ENCODE data around the gene SRGAP2B.
"Not testable (repeated sequence)": the region's sequence is repeated elsewhere in the genome, so short reads cannot be mapped to it uniquely, and the experiment has no call there.

DNA sequence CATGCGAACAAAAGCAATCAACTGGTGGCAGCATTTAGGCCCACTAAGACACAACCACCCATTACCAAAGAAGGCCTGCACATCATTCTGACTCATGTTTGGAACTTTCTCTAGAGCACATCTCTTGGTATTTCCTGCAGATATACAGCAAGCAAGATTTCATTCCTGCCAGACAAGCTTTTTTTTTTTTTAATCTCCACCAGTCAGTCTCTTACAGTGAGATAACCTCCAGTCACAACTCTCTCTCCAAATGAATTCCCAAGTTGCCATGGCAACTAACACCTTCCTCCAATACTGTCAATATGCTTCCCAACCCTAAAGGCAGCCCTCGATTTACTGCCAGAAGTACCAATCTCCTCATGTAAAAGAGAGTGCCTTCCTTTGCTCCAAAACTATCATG lies 59.1 kb downstream of the SRGAP2B start:
- not testable (repeated sequence) for TF ChIP-seq EZH2phosphoT487 (IDR thresholded peaks at IDR 0.05; ENCODE audit: borderline replicate concordance)
- TF ChIP-seq, protein P1, sequence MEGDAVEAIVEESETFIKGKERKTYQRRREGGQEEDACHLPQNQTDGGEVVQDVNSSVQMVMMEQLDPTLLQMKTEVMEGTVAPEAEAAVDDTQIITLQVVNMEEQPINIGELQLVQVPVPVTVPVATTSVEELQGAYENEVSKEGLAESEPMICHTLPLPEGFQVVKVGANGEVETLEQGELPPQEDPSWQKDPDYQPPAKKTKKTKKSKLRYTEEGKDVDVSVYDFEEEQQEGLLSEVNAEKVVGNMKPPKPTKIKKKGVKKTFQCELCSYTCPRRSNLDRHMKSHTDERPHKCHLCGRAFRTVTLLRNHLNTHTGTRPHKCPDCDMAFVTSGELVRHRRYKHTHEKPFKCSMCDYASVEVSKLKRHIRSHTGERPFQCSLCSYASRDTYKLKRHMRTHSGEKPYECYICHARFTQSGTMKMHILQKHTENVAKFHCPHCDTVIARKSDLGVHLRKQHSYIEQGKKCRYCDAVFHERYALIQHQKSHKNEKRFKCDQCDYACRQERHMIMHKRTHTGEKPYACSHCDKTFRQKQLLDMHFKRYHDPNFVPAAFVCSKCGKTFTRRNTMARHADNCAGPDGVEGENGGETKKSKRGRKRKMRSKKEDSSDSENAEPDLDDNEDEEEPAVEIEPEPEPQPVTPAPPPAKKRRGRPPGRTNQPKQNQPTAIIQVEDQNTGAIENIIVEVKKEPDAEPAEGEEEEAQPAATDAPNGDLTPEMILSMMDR (conservative IDR thresholded peaks at IDR 0.05; ENCODE audit: low read length): not testable (repeated sequence)
